NCI-H1092 treated with DMSO at 0.1 percent for 48 hours (cell line): ENCODE data around the gene PCSK2.
"Not testable (repeated sequence)": the region's sequence is repeated elsewhere in the genome, so short reads cannot be mapped to it uniquely, and the experiment has no call there.

Experiments
- DNase-seq: peaks from one replicate; lab custom pipeline; 2025; lab: John Stamatoyannopoulos, UW

PCSK2 gene, protein sequence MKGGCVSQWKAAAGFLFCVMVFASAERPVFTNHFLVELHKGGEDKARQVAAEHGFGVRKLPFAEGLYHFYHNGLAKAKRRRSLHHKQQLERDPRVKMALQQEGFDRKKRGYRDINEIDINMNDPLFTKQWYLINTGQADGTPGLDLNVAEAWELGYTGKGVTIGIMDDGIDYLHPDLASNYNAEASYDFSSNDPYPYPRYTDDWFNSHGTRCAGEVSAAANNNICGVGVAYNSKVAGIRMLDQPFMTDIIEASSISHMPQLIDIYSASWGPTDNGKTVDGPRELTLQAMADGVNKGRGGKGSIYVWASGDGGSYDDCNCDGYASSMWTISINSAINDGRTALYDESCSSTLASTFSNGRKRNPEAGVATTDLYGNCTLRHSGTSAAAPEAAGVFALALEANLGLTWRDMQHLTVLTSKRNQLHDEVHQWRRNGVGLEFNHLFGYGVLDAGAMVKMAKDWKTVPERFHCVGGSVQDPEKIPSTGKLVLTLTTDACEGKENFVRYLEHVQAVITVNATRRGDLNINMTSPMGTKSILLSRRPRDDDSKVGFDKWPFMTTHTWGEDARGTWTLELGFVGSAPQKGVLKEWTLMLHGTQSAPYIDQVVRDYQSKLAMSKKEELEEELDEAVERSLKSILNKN

DNA sequence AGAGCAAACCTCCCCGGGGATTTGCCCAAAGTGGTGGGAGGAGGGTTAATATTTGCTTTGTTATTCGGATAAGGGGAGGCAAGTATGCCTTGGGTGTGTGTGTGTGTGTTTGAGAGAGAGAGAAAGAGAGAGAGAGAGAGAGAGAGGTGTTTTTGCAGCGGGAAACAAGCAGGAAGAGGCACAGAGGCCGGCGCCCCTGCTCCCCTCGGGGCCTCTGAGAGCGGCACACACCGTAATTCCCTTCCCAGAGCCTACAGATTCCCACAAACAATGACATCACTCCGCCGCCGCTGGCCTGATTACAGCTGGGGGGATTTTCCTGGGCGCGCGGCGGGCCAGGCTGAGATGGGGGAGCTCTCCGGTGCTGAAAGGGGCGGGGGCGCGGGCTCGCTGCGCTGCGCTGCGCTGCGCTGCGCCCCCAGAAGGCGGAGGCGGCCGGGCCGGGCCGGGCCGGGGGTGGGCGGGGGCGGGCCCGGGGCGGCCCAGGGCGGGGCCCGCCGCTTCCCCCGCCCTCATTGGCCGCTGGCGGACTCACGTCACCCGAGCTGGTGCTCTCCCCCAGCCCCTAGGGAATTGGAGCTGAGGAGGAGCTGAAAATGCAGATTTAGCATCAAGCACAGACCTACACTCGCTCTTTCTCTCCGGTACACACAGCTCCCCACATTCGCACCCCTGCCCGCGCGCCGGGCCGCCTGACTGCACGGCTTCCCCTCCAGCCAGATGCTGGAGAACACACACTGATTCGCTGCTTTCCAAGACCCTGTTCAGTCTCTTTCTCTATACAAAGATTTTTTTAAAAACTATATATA, at the start of gene PCSK2:
TSS of gene PCSK2 (plus strand) at position 631 of the 809 bp plus-strand sequence. CDS start 266 bp downstream, outside the sequence.
- DNase-seq = peak; percentile 97

DNA sequence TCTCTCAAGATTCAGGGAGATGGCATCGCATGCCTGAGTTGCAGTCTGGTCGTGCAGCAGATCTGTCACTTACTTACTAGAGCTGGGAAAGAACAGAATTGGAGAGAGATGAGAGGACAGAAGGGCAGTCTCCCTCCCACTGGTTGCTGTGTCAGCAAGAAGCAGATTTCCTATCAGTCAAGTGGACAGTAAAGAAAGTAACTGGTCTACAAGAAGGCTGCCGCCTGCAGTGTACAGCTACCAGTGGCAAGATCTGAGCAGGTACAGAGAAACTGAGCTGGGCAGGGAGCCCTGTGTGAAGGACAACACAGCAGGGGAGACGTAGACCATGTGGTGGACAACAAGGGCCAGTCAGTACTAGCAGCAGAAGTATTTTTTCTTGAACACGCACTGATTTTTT, 49.5 kb upstream of the PCSK2 start:
- no peak for DNase-seq

DNA sequence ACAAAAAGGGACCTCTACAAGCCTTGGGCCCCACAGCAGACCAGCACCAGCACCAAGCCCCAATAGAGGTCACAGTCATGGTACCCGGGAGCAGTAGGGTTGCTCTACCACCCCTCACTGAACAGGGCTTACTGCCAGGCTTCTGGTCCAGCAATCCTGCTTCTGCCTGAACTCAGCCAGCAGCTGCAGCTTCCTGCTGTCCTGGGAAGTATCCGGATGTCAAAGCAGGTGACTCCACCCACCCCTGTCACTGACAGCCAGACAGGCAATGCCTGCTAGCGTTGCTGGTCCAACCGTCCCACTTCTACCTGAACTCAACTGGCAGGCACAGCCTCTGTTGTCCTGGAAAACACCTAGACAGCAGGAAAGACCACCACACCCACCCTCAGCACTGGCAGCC, 47.0 kb upstream of the PCSK2 start:
- DNase-seq = no peak

DNA sequence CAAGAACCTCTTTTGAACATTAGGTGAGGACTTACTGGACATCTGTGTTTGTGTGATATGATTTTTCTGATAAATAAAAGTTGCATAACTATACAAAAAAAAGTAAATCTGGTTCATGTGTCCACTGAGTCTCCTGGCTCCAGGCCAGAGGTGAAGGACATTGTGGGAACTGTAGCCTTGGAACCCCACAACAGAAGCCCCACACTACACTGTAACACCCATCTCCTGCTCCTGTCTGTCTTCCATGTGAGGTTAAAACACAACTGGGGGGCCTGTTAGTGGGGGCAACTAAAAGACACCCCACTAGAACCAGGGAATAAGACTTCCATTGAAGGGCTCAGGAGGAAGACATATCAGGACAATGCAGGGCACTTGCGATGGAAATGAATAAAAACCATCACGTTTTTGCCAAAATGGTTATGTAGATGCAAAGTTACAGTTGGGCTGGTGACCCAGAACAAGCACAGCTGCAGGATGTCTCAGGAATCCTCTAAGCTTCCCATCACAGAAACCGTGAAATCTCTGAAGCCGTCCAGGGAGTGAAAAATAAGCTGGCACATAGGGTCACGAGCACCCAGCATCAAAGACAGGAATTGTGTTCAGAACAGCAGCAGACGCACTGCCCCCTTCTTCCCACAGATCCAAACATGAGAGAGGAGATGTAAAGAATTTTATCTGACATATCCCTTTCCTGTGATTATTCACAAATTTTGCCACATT, 36.7 kb upstream of the PCSK2 start:
- DNase-seq = no peak

DNA sequence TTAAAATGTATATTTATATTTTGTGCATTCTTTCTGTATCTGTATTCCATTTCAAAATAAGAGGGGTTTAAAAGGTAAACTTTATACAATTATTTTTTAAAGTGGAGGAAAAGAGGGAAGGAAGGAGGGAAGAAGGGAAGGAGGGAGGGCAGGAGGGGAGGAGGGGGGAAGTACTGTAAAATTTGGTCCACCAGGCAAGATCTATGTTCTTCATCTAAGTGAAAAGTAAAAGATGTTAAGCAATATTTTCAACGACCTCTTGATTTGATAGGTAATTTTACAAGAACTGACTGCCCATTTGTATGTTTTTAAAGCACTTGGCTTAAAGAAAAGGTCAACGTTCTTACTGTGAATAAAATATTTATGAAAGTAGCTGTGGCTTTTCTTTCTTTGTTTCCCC, 29.8 kb upstream of the PCSK2 start:
- DNase-seq = no peak

DNA sequence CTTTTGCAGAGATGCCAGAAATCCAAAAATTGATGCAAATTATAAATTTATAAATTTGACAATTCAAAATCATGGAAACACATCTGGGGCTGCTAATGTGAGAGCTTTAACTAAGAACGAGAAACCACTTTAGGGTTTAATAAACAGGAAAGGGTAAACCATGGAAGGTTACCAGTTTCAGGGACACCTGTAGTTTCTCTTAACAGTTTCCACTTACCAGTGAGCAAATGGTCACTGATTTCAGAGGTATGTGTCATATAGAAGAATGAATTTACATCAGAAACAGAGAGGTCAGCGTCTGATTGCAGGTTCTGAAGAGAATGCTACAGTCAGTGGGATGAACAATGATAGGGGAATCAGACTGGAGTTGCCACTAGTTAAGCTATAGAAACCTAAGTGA, 24.8 kb upstream of the PCSK2 start:
- DNase-seq = no peak

DNA sequence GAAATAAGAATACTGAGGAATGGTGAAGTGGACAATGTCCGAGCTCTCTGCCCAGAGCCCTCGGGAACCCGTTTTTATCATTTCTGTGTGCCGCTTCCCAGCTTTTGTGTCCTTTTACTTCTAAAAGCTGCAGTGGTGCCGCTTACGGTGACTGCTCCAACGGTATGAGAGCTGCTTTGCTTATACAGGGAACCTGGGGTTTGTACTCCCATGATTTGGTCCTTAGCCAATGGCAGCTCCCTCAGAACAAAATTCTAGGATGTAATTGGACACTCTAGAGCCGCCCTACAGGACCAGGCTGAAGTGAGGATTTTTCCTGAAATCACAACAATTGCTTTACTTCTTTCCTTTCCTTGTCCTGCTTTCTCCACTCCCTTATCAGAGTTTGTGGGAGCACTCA, 24.2 kb upstream of the PCSK2 start:
- no peak for DNase-seq

DNA sequence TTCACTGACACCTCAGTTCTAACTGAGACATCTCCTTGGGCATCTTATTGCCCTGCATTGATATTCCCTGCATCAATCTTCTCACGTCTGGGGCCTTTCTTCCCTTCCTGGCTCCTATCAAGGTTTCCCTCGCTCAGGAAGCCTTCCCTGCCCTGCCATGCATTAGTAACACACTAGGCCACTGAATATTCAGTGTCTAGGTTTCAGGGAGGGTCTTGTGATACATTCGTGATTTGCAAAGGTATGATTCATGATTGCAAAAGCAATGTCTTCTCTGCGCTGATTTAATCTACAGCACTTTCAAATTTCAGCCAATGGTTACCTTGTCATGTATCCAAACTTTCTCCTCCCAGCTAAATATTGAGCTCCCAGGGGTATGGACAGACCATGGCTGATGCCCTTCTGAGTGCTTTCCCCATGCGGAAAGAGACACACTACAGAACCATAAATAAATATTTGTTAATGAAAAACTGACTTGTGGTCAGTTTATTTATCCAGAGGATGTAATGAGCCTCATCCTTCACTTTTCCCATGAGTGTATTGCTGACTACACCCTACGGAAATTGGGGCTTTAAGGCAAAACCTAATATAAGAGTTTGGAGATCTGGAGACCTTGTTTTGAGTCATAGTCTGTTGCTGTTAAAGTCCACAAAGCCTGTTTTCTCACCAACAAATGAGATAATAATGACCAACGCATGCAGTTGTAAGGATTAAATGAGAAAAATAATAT, 21.6 kb upstream of the PCSK2 start:
- no peak for DNase-seq

DNA sequence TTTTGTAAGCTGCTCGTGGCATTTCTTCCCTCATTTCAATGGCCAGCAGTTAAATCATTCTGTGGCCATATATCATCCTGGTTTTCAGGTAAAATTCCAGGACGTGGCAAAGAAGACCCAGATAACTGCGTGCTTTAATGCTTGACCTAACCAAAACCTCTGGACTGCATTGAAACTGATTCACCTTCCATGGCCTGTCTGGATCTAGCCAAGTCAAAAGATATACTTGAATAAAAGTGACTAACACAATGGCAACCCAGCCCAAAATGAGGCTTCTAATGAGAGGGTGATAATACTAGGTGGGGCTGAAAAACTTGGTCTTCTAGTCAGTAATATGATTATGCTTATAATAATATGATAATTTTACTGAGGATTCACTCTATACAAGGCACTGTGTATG, 16.5 kb upstream of the PCSK2 start:
- DNase-seq = no peak

DNA sequence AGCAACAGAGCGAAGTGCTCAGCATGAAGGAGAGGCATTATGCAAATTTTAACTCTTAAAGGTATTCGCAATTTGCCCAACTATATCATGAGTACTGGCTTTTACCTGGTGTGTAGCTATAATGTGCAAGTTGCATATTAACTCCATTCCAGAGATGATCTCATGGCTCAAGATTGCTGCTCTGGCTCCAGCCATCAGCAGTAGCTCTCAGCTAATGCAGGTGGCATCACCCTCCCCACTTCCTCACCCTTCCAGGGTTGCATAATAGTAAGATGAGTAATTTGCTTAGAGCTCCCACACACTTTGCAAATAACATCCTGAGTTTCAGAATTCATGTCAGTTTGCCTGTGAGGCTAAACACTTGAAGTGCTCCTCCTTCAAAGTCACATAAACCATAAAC, 15.9 kb upstream of the PCSK2 start:
- no peak for DNase-seq

DNA sequence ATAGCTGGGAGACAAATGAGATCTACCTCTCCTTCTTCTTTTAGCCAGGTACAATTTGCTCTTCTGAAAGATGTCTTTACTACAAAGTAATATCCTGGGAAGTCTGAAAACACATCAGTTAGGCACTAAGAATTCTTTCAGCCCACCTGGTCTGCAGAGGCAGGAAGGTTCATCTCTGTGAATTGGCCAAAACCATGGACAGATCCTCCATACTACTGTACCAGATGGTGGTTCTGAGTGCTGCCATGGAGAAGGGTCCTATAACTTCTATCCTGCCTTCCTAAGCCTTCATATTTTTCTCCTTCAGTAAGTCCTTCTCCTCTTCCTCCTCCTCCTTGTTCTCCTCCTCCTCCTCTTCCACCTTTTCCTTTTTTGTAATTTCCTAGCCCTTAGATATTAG, 11.7 kb upstream of the PCSK2 start:
- no peak for DNase-seq

DNA sequence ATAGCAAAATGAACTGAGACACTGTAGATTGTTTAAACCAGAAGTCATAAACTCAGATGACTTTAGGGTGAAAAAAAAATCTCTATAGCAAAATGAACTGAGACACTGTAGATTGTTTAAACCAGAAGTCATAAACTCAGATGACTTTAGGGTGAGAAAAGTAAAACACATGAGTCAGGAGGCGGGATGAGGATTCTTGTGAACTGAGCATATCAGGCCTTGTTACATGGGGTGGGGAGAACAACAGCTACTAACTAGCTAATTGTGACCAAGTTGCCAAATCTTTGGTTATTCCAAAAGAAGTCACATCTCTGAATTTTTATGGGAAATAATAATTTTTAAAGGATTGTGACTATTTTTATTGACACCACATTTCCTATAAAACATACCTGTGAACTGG, 7.0 kb upstream of the PCSK2 start:
- DNase-seq = not testable (repeated sequence)

DNA sequence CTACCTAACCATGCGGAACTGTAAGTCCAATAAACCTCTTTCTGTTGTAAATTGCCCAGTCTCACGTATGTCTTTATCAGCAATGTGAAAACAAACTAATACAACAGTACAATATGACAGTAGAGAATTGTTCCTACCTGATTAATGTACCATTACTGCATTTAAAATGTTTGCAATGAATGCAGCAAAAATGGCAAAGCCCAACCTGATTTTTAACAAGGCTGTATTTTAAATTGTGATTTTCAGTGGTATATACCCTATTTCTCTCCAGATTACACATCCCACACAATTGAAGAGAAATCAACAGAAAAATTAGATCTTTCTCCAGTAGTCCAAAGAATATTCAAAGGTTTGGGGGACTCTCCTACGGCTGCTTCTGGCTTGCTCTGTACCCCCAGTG, 3.3 kb upstream of the PCSK2 start:
- peak; percentile 7 for DNase-seq

DNA sequence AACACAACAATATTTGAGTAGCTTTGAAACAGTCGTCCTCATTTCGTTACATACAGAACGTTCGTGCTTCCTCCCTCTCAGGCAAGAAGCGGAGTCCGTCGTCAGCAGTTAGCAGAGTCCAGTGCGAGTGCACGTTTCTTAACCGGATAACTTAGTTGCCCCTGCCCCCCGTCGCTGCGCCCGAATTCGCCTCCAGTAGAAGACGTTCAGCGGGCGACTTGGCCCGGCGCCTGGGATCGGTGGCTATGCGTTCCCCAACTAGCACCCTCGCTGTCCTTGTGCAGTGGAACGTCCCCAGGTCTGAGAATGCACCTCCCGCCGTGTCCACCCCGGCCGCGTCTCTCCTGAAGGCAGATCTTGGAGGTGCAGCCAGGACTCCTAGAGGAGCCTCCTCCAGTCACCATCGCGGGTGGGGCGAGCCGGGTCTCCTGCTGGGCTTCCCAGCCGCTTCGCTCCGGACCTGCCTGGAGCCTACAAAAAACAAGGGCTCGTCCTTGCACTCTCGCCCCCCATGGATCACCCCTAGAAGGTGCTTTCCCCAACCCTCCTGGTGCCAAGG, 910 bp upstream of the PCSK2 start:
- DNase-seq = peak; percentile 73

DNA sequence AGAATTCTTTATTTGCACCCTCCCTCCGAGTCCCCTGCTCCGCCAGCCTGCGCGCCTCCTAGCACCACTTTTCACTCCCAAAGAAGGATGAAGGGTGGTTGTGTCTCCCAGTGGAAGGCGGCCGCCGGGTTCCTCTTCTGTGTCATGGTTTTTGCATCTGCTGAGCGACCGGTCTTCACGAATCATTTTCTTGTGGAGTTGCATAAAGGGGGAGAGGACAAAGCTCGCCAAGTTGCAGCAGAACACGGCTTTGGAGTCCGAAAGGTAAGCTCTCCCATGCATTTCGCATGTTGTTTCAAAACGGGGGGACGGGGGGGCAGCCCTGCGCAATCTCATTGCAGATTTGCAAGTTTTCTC, 357 bp downstream of the PCSK2 start:
- DNase-seq = no peak

DNA sequence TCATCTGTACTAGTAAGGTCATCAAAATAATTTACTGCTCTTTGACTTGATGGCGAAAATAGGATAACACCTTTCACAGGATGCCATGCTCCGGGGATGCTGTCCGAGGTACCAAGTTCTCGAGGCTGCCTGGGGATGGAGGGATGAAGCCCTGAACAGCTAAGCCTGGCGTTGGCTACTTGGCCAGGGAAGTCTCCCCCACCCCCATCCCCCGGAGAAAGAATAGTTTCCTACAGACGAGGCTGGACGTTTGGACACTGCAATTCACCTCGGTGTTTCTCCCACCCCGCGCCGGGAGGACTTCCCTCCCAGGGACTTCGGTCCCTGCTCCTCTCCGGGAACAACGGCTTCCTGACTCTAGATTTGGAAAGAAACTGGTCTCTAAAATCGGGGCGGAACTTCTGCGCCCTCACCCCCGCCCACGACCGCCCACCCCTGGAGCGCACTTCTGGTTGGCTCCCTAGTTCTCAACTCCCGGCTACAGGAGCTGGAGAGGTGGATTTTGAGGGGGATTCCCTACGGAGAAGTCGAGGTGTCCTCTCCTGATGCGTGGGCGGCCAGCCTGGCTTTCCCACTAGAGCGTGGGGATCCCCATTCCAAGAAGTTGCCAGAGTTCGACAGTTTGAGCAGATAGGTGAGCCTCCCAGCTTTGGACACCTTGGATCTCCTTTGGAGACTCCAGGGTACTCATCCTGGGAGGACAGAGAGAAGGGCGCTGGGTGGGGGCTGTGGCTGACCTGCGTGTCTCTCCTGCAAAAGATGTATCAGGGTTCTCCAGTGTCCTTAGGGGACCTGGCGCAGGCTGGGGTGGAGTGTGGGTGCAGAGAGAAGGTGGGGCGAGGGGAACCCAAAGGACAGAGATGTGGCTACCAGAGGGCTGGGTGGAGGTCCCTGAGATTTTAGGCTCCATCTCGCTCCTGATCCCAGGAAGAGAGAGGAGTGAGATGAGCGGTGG, 1.1 kb downstream of the PCSK2 start:
- peak; percentile 59 for DNase-seq

DNA sequence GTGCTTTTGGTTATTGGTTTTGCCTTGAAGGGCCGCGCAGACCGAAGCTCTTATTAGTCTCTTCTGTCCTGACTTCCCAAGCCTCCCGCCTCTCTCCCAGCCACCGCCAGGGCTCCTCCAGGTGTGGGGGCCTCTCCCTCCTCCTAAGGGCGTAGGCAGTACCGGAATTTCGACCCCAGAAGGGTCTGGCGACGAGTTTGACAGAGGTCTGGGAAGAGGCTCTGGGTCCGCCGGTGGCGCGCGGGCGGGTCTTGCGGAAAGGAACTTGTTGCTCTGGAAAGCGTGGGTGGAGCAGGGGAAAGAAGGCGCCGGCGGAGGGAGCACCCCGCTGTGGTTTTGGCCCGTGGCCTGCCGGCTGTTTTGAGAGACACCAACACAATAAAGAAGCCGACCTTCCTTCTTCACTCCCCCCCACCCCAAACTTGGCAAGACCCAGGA, 1.8 kb downstream of the PCSK2 start:
- DNase-seq = peak; percentile 75

DNA sequence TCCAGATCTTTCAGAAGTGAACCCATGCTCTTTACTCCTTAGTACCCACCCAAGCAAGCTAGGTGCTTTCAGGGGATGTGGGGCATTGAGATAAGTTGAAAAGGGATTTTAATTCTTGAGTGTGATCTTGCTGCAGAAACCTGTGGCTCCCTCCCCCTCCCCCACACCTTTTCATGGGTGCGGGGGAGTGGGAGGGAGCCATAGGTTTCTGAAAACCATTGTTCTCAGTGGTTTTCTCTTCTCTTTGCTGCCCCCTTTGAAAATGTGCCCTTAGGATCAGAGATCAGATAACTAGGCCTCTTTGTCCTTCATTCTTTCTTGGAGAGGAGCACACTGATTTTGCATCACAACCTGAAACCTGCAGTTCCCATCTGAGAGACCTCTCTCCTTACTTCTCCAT, 2.4 kb downstream of the PCSK2 start:
- DNase-seq = no peak

DNA sequence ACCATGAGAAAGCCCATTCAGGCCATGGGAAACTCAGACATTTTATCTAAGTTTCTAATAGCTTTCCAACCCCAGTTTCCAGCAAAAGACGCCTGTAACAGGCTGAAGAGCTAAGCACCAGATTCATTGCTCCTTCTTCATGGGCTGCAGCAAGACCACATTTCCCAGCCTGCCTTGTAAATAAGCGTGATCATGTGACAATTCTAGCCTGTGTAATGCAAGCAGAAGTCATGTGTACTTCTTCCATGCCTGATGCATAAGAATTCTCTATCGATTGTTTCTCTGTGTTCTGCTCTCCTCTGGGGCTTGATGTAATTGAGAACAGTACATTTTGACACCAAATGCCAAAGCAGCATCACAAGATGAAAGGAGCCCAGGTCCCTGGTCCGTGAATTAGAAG, 6.8 kb downstream of the PCSK2 start:
- no peak for DNase-seq

DNA sequence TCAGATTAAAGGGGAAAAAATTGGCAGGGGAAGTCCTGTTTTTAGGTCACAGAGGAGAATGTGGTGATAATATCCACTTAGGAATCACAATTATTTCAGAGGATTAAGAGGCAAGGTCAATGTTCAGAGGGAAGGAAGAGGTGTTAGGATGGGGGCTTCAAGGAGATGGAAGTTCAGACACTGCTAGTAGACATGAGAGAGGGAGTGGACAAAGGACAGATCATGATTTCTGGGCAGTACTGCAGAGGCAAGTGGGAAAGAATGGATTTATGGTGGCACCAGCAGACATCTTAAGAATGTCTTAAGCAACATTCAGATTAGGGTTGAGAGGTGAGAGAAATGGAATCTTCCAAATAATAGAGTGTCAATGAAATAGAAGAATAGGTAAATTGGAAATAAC, 9.9 kb downstream of the PCSK2 start:
- no peak for DNase-seq
